ENCODE results near the gene FAM222A. TPM values are rescaled to one million over a fixed set of nuclear protein-coding genes. Genes with fewer than 3 reads are reported as not detected.
A peak's percentile ranks its signal among the peaks of the same experiment; 100 is the strongest.

Gene FAM222A
- polyA plus RNA-seq, 1 donor (not counting 4 experiments of a cell fraction or from before 2014, with no cell fraction given), result 0.05 TPM

GRCh38 chr12:109729801-109730200, 16.2 kb downstream of the FAM222A start:
- Histone ChIP-seq H2AFZ (ENCODE audit: control insufficient read depth, low read length) (no peak overlapping the region), H3K4me2 (ENCODE audit: control insufficient read depth, extremely low read depth, insufficient read depth, low read depth, low read length) (peak overlapping the region; percentile 51), H3K9me1 (ENCODE audit: control insufficient read depth, extremely low read depth, insufficient read depth, low read length) (no peaks in the 10 kb centered on the region), H4K20me1 (ENCODE audit: control insufficient read depth, extremely low read depth, insufficient read depth, low read length) (peaks cover 3% of the 10 kb centered on the region), H3K9ac (ENCODE audit: control insufficient read depth, extremely low read depth, insufficient read depth, low read length) (no peak overlapping the region), H3K36me3 (ENCODE audit: control insufficient read depth in 2 of 2, extremely low read depth in 1 of 2, insufficient read depth in 2 of 2, low read length in 2 of 2) (no peaks in the 10 kb centered on the region), H3K27me3 (ENCODE audit: control insufficient read depth, extremely low read depth, insufficient read depth, low read length) (peaks cover 24% of the 10 kb centered on the region), H3K27ac (ENCODE audit: control insufficient read depth, insufficient read depth, low read length) (no peak overlapping the region), H3K4me1 (ENCODE audit: control insufficient read depth, extremely low read depth, insufficient read depth, low read length) (peaks cover 10% of the 10 kb centered on the region), H3K9me3 (ENCODE audit: control insufficient read depth, low read depth, low read length) (no peaks in the 10 kb centered on the region), H3K4me3 (ENCODE audit: control insufficient read depth in 2 of 3, extremely low read depth in 1 of 3, insufficient read depth in 2 of 3, low read depth in 1 of 3, low read length in 3 of 3) (no peak overlapping the region), H3K79me2 (ENCODE audit: control insufficient read depth, insufficient read depth, low read length) (no peaks in the 10 kb centered on the region)
- DNase-seq (ENCODE audit: low read depth, low spot score), result no peak
- FAIRE-seq, result no peak
- no peak for TF ChIP-seq CTCF (optimal IDR thresholded peaks at IDR 0.05 in 1 of 3, IDR thresholded peaks at IDR 0.05 in 1 of 3, conservative IDR thresholded peaks at IDR 0.05 in 1 of 3; ENCODE audit: extremely low read depth in 1 of 3, insufficient read depth in 2 of 3, low read length in 3 of 3)
- TF ChIP-seq EZH2 (IDR thresholded peaks at IDR 0.05; ENCODE audit: low read length), result no peak
- dilution Hi-C loops (cut with MboI; ENCODE audit: extremely low pct_ligation_motif_present, low sequenced_read_pairs), result no loop called here

- Histone ChIP-seq H4K20me1 (ENCODE audit: control insufficient read depth, extremely low read depth, insufficient read depth, low read length) (peaks cover 3% of the 10 kb centered on the region), H3K9me3 (ENCODE audit: control insufficient read depth, low read depth, low read length) (no peaks in the 10 kb centered on the region), H3K27ac (ENCODE audit: control insufficient read depth, insufficient read depth, low read length) (no peak overlapping the region), H3K9me1 (ENCODE audit: control insufficient read depth, extremely low read depth, insufficient read depth, low read length) (no peaks in the 10 kb centered on the region), H3K4me3 (ENCODE audit: control insufficient read depth in 2 of 3, extremely low read depth in 1 of 3, insufficient read depth in 2 of 3, low read depth in 1 of 3, low read length in 3 of 3) (no peak overlapping the region), H3K36me3 (ENCODE audit: control insufficient read depth in 2 of 2, extremely low read depth in 1 of 2, insufficient read depth in 2 of 2, low read length in 2 of 2) (no peaks in the 10 kb centered on the region), H3K4me1 (ENCODE audit: control insufficient read depth, extremely low read depth, insufficient read depth, low read length) (peaks cover 10% of the 10 kb centered on the region), H3K27me3 (ENCODE audit: control insufficient read depth, extremely low read depth, insufficient read depth, low read length) (peaks cover 24% of the 10 kb centered on the region), H3K79me2 (ENCODE audit: control insufficient read depth, insufficient read depth, low read length) (no peaks in the 10 kb centered on the region), H2AFZ (ENCODE audit: control insufficient read depth, low read length) (no peak overlapping the region), H3K9ac (ENCODE audit: control insufficient read depth, extremely low read depth, insufficient read depth, low read length) (no peak overlapping the region), H3K4me2 (ENCODE audit: control insufficient read depth, extremely low read depth, insufficient read depth, low read depth, low read length) (no peak overlapping the region)
- dilution Hi-C loops (cut with MboI; ENCODE audit: extremely low pct_ligation_motif_present, low sequenced_read_pairs), result no loop called here
- FAIRE-seq (no peak), DNase-seq (ENCODE audit: low read depth, low spot score) (no peak)
- TF ChIP-seq CTCF (optimal IDR thresholded peaks at IDR 0.05 in 1 of 3, IDR thresholded peaks at IDR 0.05 in 1 of 3, conservative IDR thresholded peaks at IDR 0.05 in 1 of 3; ENCODE audit: extremely low read depth in 1 of 3, insufficient read depth in 2 of 3, low read length in 3 of 3) (no peak), EZH2 (IDR thresholded peaks at IDR 0.05; ENCODE audit: low read length) (no peak)
Measured at GRCh38 chr12:109730306-109731145, 16.9 kb downstream of the FAM222A start.

All from keratinocyte (primary cell).